Measurements from ENCODE around the gene CYP1A2. TPM values are rescaled to one million over a fixed set of nuclear protein-coding genes. Genes with fewer than 3 reads are reported as not detected.

Gene CYP1A2
- total and polyA plus RNA-seq, 9 of the 15 experiments (the other 6 are each of a cell fraction or from before 2014, with no cell fraction given), result not detected

DNA sequence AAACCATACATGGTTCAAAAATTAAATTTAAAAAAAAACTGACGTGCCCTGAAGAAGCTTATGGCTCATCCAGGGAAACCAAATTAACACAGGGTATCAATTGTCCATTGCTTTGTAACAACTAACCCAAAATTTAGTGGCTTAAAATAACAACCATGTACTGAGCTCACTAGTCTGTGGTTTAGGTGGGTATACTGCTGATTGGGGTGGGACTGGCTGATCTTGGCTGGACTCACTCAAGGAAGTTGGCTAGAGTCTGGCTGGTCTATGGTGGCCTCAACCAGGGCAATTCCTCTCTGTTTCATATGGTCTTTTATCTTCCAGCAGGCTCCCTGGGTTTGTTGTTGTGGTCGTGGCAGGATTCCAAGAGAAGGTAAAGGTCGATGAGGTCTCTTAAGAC, 38.8 kb upstream of the CYP1A2 start:
- TF ChIP-seq, protein P1, sequence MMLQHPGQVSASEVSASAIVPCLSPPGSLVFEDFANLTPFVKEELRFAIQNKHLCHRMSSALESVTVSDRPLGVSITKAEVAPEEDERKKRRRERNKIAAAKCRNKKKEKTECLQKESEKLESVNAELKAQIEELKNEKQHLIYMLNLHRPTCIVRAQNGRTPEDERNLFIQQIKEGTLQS (IDR thresholded peaks at IDR 0.05), result no peak
- TF ChIP-seq, protein P1 (CRISPR knock-in tag; conservative IDR thresholded peaks at IDR 0.05), result no peak
- no peak for TF ChIP-seq HMG20A (CRISPR knock-in tag; conservative IDR thresholded peaks at IDR 0.05)
- TF ChIP-seq ZC3H4 (CRISPR knock-in tag; IDR thresholded peaks at IDR 0.05; ENCODE audit: borderline replicate concordance), result no peak
- no peak for TF ChIP-seq SIN3B (IDR thresholded peaks at IDR 0.05; ENCODE audit: low read depth)
- no peak for TF ChIP-seq ESRRA (IDR thresholded peaks at IDR 0.05; ENCODE audit: borderline replicate concordance, low read depth)
- TF ChIP-seq, protein P2, sequence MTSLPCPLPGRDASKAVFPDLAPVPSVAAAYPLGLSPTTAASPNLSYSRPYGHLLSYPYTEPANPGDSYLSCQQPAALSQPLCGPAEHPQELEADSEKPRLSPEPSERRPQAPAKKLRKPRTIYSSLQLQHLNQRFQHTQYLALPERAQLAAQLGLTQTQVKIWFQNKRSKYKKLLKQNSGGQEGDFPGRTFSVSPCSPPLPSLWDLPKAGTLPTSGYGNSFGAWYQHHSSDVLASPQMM (CRISPR knock-in tag; IDR thresholded peaks at IDR 0.05), result no peak
- TF ChIP-seq POLR3G (IDR thresholded peaks at IDR 0.05; ENCODE audit: extremely low read depth, insufficient read length, insufficient replicate concordance), result no peak
- no peak for TF ChIP-seq SMARCC2 (IDR thresholded peaks at IDR 0.05; ENCODE audit: low read depth)
- TF ChIP-seq TBL1XR1 (IDR thresholded peaks at IDR 0.05; ENCODE audit: low read length in 2 of 2), result no peak
- TF ChIP-seq MXI1 (IDR thresholded peaks at IDR 0.05; ENCODE audit: low read depth, low read length), result no peak
- TF ChIP-seq GATA2 (CRISPR knock-in tag; IDR thresholded peaks at IDR 0.05), result no peak
- TF ChIP-seq RCOR1 (IDR thresholded peaks at IDR 0.05; ENCODE audit: borderline replicate concordance in 1 of 2, low read depth in 2 of 2, low read length in 2 of 2), result no peak
- no peak for TF ChIP-seq RFX1 (IDR thresholded peaks at IDR 0.05)
- TF ChIP-seq, protein P3, sequence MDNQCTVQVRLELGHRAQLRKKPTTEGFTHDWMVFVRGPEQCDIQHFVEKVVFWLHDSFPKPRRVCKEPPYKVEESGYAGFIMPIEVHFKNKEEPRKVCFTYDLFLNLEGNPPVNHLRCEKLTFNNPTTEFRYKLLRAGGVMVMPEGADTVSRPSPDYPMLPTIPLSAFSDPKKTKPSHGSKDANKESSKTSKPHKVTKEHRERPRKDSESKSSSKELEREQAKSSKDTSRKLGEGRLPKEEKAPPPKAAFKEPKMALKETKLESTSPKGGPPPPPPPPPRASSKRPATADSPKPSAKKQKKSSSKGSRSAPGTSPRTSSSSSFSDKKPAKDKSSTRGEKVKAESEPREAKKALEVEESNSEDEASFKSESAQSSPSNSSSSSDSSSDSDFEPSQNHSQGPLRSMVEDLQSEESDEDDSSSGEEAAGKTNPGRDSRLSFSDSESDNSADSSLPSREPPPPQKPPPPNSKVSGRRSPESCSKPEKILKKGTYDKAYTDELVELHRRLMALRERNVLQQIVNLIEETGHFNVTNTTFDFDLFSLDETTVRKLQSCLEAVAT (IDR thresholded peaks at IDR 0.05), result no peak
- TF ChIP-seq NCOA4 (IDR thresholded peaks at IDR 0.05; ENCODE audit: partially characterized antibody), result no peak
- TF ChIP-seq ZNF830 (CRISPR knock-in tag; IDR thresholded peaks at IDR 0.05), result no peak
- TF ChIP-seq, protein P4, sequence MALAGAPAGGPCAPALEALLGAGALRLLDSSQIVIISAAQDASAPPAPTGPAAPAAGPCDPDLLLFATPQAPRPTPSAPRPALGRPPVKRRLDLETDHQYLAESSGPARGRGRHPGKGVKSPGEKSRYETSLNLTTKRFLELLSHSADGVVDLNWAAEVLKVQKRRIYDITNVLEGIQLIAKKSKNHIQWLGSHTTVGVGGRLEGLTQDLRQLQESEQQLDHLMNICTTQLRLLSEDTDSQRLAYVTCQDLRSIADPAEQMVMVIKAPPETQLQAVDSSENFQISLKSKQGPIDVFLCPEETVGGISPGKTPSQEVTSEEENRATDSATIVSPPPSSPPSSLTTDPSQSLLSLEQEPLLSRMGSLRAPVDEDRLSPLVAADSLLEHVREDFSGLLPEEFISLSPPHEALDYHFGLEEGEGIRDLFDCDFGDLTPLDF (CRISPR knock-in tag; IDR thresholded peaks at IDR 0.05), result no peak
- TF ChIP-seq TCFL5 (CRISPR knock-in tag; conservative IDR thresholded peaks at IDR 0.05), result no peak
- no peak for TF ChIP-seq HDAC3 (IDR thresholded peaks at IDR 0.05; ENCODE audit: borderline replicate concordance, partially characterized antibody)
- in situ Hi-C loops (cut with MboI), result no loop called here
- H3K4me1 ChIP-seq (replicated peaks in 1 of 2; ENCODE audit: control insufficient read depth in 2 of 2, insufficient read depth in 2 of 2, low read length in 2 of 2), result no peaks in the 10 kb centered on the region
- H2AFZ ChIP-seq (ENCODE audit: low read depth, low read length), result no peak overlapping the region
- intact Hi-C loops (cut with micrococcal nuclease), result loop anchor here (2.0 kb wide), 1 partner anchor 65 kb away; no protein-coding TSS in a partner anchor
- peaks cover 6 to 17% of the 10 kb centered on the region in 2 experiments for H3K27me3 ChIP-seq (ENCODE audit: control insufficient read depth in 2 of 2, insufficient read depth in 2 of 2, low read length in 2 of 2)
- no TSS peak for BruUV-seq (replicated peaks)
- no peak for ATAC-seq
- POLR2A ChIA-PET, result interaction anchor here (0.8 kb wide), 1 partner anchor 11 kb away, joined by 3 read pairs; no protein-coding TSS in a partner anchor
- CTCF ChIA-PET (ENCODE audit: low intra/inter-chr PET ratio), result no interaction called here
- no peaks in the 10 kb centered on the region for H3K79me2 ChIP-seq (ENCODE audit: control insufficient read depth, insufficient read depth, low read length)
- H3K9ac ChIP-seq (ENCODE audit: insufficient read depth in 1 of 2, low read depth in 2 of 2, low read length in 2 of 2), result no peak overlapping the region
- no peaks in the 10 kb centered on the region for H3K9me3 ChIP-seq (replicated peaks; ENCODE audit: control insufficient read depth, insufficient read depth, low read depth, low read length)
- FAIRE-seq, result no peak
- H3K27ac ChIP-seq (ENCODE audit: extremely low read depth, low read depth, low read length), result no peak overlapping the region
- no peaks in the 10 kb centered on the region for H4K20me1 ChIP-seq (replicated peaks; ENCODE audit: control insufficient read depth, insufficient read depth, low read length)
- no peak overlapping the region for H3K4me2 ChIP-seq (ENCODE audit: insufficient read depth, low read length)
- no peak overlapping the region for H3K4me3 ChIP-seq
- 0% methylated on average over 3 of the region's 3 CpGs for WGBS (ENCODE audit: insufficient coverage, low coverage, missing lambda C conversion rate)
- no peaks in the 10 kb centered on the region for H3K9me1 ChIP-seq (ENCODE audit: control insufficient read depth, insufficient read depth, low read length)
- no peak for DNase-seq (ENCODE audit: extremely low read depth in 1 of 4, low spot score in 3 of 4)
- H3K36me3 ChIP-seq (ENCODE audit: control insufficient read depth, insufficient read depth, low read length), result no peaks in the 10 kb centered on the region

Measured in K562 (cell line).